ENCODE measurements around the gene PAX7. TPM values are rescaled to one million over a fixed set of nuclear protein-coding genes. Genes with fewer than 3 reads are reported as not detected.

Gene PAX7
- total RNA-seq, 6 experiments from 2014 or later, result not detected

- no peak for DNase-seq
- no peaks in the 10 kb centered on the region for H3K4me1 Mint-ChIP-seq (ENCODE audit: low read depth)
- no peak overlapping the region for H3K27ac Mint-ChIP-seq
- no peaks in the 10 kb centered on the region for H3K9me3 Mint-ChIP-seq
- no peaks in the 10 kb centered on the region for H3K36me3 Mint-ChIP-seq (ENCODE audit: low read depth)
- no peak overlapping the region for H3K4me3 Mint-ChIP-seq
- TF ChIP-seq CTCF (IDR thresholded peaks at IDR 0.05), result no peak
- peaks cover 19% of the 10 kb centered on the region for H3K27me3 Mint-ChIP-seq (ENCODE audit: insufficient read depth)
These were observed 19.3 kb upstream of the PAX7 start for GRCh38 chr1:18611311-18611710.

DNA sequence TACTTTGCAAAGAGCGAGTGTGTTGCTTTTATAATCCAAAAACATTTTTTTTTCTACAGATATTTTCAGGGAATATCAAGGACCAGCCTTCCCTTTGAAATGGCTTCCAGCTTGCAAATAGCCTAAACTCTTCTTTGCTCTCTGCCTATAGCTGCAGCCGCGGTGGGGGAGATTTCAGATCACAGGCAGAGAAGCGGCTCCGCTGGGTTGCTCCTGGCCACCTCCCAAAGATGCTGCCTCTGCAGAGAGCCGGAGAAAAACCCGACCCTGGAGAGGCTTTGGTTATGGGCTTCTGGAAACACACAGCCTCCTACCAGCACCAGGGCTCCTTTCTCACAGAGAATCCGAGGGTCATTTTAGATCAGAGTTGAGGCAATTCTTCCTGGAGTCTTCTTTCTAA, 18.6 kb upstream of the PAX7 start:
- no peak for TF ChIP-seq CTCF (IDR thresholded peaks at IDR 0.05)
- Mint-ChIP-seq H3K4me3 (no peak overlapping the region), H3K27ac (no peak overlapping the region), H3K4me1 (ENCODE audit: low read depth) (no peaks in the 10 kb centered on the region), H3K27me3 (ENCODE audit: insufficient read depth) (peaks cover 19% of the 10 kb centered on the region), H3K9me3 (no peaks in the 10 kb centered on the region), H3K36me3 (ENCODE audit: low read depth) (no peaks in the 10 kb centered on the region)
- DNase-seq, result no peak

- no peak for DNase-seq
- no peak overlapping the region for H3K4me3 Mint-ChIP-seq
- H3K36me3 Mint-ChIP-seq (ENCODE audit: low read depth), result no peaks in the 10 kb centered on the region
- peaks cover 19% of the 10 kb centered on the region; the same call in 1 of the 2 replicates for H3K27me3 Mint-ChIP-seq (ENCODE audit: insufficient read depth)
- H3K4me1 Mint-ChIP-seq (ENCODE audit: low read depth), result peaks cover 11% of the 10 kb centered on the region
- H3K27ac Mint-ChIP-seq, result no peak overlapping the region
- no peaks in the 10 kb centered on the region for H3K9me3 Mint-ChIP-seq
- no peak for TF ChIP-seq CTCF (IDR thresholded peaks at IDR 0.05)
These were observed 16.4 kb upstream of the PAX7 start for GRCh38 chr1:18614069-18614735.

GRCh38 chr1:18618546-18619466, 11.8 kb upstream of the PAX7 start:
- Mint-ChIP-seq H3K9me3 (no peaks in the 10 kb centered on the region), H3K27me3 (ENCODE audit: insufficient read depth) (peaks cover 38% of the 10 kb centered on the region), H3K36me3 (ENCODE audit: low read depth) (no peaks in the 10 kb centered on the region), H3K4me3 (no peak overlapping the region), H3K4me1 (ENCODE audit: low read depth) (peaks cover 11% of the 10 kb centered on the region), H3K27ac (no peak overlapping the region)
- DNase-seq, result peak; percentile 13
- no peak for TF ChIP-seq CTCF (IDR thresholded peaks at IDR 0.05)

DNA sequence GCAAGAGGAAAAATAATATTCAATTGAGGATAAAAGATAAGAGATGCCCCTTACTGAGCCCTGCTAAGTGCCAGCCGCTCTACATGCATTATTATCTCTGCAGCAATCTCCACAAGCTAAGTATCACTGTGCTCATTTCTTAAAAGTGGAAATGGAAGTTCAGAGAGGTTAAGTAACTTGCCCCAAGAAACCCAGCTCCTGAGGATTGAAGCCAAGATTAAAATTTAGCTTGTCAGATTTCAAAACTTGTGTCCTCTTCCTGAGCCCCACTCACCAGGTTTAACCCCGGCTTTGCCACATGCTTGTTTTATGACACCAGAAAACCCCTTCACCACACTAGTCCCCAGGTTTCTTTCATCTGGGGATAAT, 11.2 kb upstream of the PAX7 start:
- H3K36me3 Mint-ChIP-seq (ENCODE audit: low read depth), result no peaks in the 10 kb centered on the region
- H3K4me1 Mint-ChIP-seq (ENCODE audit: low read depth), result peaks cover 11% of the 10 kb centered on the region
- no peak overlapping the region for H3K4me3 Mint-ChIP-seq
- H3K27ac Mint-ChIP-seq, result no peak overlapping the region
- peaks cover 40% of the 10 kb centered on the region for H3K27me3 Mint-ChIP-seq (ENCODE audit: insufficient read depth)
- no peak for TF ChIP-seq CTCF (IDR thresholded peaks at IDR 0.05)
- no peak for DNase-seq
- H3K9me3 Mint-ChIP-seq, result no peaks in the 10 kb centered on the region
